ENCODE measurements around the gene P2RX1.
A peak's percentile ranks its signal among the peaks of the same experiment; 100 is the strongest.
"Not testable (repeated sequence)": the region's sequence is repeated elsewhere in the genome, so short reads cannot be mapped to it uniquely, and the experiment has no call there.

The P2RX1 gene

DNA sequence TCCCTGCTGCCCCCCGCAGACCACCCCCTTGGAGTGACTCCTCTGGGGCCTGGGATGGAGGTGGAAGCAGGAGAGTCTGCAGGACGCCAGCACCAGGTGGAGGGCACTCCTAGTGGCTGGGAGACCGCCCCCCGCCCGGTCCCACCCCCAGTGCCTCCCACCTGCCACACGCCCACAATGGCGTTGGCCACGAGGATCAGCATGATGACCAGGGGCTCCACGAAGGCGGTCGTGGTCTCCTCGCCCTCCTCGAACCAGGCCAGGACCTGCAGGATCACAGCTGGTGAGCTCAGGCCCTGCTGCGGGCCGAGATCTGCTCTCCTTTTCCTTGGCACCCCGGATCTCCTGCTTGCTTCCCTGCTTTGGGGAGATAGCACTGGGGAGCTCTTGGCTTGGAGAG, 35.2 kb upstream of the P2RX1 start:
- no peak for DNase-seq (ENCODE audit: low spot score)

DNA sequence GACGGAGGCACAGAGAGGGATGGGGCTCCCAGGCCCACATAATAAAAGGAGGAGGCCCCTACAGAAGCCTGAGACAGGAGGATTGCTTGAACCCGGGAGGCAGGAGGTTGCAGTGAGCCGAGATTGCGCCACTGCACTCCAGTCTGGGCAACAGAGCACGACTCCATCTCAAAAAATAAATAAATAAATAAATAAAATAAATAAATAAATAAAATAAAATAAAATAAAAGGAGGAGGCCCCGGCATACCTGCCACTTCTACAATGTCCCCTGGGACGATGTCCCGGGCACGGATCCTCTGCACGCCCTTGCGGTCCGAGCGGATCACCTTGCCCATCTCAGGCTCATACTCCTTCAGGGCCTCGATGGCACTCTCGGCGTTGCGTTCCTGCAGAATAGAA, 34.7 kb upstream of the P2RX1 start:
- no peak for DNase-seq (ENCODE audit: low spot score)

DNA sequence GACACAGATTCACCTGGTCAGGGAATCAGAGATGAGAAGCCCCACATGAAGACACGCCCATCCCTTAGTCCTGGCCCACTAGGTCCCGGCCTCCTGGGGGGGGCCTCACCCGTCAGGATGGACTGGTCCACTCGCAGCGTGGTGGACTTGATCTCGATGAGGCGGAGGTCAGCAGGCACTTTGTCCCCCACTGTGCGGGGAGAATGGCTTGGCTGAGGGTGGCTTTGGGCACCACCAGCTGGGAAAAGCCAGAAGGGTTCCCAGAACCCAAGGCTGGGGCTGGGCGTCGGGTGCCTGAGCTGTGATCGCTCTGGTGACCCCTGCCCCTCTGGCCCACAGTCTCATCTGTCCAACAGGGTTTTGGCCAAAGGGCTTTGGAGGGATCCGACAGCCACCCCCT, 34.3 kb upstream of the P2RX1 start:
- DNase-seq (ENCODE audit: low spot score): no peak

DNA sequence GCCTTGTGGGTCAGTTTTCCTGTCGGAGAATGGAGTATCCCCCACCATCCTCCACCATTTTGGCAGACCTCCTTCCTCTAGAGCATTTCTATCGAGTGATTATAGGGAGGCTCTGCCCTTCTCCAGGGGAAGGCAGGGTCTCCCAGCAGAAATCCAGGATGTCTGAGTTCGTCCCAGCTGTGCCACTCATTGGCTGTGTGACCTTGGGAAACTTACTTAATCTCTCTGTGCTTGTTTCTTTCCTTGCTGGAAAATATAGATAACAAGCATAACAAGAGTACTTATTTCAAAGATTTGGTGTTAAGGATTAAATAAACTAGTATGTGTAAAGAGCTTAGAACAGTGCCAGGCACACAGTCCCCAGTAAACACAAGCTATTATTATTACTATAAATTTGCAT, 33.2 kb upstream of the P2RX1 start:
- DNase-seq (ENCODE audit: low spot score): no peak

DNA sequence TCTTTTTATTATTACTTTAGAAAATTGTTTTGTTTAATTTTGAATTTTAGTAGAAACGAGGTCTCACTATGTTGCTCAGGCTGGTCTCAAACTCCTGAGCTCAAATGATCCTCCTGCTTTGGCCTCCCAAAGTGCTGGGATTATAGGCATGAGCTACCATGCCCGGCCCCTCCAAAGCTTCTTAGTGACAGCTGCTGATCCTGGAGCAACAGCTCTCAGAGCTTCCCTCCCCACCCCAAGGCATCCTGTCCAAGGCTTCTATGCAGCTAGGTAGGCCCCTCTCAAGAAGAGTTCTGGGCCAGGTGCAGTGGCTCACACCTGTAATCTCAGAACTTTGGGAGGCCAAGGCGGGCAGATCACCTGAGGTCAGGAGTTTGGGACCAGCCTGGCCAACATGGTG, 32.3 kb upstream of the P2RX1 start:
- not testable (repeated sequence) for DNase-seq (ENCODE audit: low spot score)

DNA sequence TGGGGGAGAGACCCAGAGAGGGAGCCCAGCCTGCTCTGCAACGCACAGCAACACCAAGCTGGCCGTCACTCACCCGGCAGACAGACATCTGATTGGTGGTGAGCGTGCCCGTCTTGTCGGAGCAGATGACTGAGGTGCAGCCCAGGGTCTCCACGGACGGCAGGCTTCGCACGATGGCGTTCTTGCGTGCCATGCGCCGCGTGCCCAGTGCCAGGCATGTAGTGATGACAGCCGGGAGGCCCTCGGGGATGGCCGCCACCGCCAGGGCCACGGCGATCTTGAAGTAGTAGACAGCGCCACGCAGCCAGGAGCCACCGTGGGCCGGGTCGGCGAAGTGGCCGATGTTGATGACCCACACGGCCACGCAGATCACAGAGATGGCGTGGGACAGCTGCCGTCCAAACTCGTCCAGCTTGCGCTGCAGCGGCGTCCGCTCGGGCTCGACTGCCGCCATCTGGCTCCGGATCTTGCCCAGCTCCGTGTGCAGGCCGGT, 31.1 kb upstream of the P2RX1 start:
- no peak for DNase-seq (ENCODE audit: low spot score)

DNA sequence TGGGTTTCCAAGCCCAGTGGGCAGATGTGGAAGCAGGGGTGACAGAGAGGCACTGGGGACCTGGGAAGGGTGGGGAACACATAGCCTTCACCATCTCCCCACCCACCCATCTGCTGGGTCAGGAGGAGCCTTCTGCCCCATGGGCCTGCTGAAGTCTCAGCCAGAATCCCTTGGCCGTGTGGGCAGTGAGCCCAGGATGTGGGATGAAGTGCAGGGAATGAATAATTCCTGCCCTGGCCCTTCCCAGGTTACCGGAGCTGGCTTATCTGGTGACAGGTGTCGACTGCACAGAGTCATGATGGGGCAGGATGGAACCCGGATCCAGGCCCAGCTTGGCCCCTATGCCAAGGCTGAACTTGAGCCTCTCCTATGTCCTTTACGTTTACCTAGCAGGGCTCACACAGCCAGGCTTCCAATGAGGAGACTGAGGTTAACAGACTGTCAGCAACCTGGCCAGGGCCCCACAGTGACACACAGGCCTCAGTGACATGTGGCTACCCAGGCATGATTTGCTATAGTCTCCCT, 30.5 kb upstream of the P2RX1 start:
- DNase-seq (ENCODE audit: low spot score): no peak

DNA sequence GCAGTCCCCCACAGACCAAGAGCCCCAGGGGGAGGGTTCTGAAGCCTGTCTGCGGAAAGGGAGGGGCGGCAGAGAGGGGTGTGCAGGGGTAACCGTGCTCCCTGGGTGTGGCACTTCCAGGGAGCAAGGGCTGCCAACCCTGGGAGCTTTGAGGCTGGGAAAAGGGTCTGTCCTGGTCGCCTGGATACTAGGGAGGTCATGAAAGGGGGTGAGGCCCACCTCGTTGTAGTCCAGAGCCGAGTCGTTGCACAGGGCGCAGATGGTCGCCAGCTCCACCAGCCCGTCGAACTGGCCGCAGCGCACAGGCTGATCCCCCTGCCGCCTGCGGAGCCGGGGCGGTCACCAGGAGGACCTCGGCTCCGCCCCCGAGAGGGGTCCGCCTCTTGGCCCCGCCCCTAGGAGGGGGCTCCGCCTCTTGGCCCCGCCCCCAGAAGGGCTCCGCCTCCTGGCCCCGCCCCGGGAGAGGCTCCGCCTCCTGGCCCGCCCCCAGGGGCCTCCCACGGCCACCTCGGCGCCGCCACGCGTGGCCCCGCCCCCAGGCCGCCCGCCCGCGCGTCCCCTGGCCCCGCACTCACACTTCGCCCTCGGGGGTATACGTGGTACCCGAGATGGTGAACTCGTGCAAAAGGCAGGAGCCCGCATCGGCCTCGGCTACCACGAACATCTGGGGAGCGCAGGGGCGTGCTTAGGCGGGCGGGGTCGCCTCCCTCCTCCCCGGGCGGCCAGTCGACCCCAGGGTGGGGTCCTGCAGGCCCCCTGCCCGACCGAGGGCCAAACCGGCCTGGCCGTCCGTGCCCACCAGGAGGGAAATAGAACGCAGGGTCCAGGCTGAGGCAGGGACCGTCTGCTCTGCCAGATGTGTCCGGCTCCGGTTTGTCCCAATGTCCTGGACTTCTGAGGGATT, 28.5 kb upstream of the P2RX1 start:
- DNase-seq (ENCODE audit: low spot score): peak; percentile 99

DNA sequence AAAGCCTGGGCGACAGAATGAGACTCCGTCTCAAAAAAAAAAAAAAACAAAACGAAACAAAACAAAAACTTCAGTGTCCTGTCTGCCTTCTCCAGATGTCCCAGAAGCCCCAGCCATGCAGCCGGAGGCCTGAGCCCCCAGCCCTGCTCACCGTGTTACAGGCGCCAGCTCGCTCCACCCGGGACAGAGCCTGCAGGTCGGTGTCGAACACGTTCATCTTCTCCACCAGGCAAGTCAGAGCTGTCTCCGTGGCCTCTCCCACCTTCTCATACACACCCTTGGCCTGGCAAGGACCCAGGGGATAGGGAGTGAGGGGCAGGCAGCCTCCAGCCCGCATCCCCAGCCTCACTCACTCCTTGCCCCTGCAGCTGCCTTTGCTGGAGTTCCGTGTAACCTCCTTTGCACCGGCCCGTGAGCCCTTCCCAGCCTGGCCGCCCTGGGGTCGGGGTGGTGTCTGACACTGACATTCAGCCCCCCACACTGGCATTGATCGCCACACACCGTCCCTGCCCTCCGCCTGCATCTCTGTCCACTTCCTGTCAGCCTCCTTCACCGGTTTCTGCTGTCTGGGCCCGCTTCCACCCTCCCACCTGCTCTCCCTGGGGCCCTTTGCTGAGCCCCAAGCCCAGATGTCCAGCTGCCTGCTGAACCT, 27.1 kb upstream of the P2RX1 start:
- no peak for DNase-seq (ENCODE audit: low spot score)

DNA sequence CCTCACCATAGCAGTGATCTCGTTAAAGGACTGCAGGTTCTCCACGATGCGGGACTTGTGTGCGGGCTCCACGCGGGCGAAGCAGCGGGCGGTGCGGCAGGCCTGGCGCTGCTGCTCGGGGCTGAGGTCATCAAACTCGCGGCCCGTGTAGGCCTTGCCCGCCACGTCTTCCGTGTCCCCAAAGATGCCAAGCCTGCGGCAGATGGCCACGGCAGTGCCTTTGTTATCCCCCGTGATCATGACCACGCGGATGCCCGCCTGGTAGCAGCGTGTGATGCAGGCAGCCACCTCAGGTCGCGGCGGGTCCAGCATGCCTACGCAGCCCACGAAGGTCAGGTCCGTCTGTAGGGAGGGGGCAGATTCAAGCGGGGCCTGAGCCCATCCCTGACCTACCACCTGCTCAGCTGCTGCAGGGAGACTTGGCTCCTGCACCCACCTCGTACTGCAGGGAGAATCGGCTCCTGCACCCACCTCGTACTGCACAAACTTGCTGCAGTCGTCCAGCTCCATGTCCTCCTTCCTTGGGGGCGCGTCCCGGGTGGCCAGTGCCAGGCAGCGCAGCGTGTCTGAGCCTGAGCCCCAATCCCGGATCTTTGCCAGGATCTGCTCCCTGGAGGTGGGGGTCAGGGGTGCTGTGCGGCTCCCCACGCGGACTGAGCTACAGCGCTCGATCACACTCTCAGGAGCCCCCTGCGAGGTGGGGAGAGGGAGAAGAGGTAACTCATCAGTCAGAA, 24.9 kb upstream of the P2RX1 start:
- no peak for DNase-seq (ENCODE audit: low spot score)

DNA sequence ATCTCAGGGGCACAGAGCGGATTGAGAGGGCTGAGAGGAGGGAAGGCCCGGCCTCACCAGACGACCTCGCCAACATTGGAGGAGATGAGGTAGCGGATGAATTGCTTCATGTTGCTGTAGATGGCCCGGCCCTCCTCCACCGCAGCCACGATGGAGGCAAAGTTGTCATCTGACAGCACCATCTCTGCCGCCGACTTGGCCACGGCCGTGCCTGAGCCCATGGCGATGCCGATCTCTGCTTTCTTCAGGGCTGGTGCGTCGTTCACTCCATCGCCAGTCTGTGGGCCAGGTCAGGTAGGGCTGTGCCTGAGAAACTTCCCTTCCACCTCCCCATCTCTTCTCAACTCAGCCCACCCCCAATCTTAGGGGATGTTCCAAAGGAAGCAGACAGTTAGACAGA, 21.1 kb upstream of the P2RX1 start:
- DNase-seq (ENCODE audit: low spot score): no peak

DNA sequence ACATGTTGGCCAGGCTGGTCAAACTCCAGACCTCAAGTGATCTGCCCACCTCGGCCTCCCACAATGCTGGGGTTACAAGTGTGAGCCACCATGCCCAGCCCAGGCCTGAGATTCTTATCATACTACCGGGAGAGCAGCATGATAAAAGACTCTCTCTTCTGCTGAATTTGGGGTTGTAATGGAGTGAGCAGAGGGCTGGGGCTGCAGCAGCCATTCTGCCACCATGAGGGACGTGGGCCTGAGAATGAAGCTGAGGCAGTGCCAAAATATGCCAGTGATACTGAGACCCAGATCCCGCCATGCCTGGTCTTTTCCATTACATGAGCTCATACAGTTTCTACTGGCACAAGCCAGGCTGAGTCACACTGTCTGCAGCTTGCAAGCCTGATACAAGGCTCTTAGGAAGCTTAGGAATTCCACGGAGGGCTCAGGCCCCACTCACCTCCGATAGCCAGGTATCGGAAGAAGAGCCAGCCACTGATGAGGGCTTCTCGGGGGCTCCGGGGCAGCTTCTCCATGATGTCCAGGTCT, 19.6 kb upstream of the P2RX1 start:
- DNase-seq (ENCODE audit: low spot score): no peak

DNA sequence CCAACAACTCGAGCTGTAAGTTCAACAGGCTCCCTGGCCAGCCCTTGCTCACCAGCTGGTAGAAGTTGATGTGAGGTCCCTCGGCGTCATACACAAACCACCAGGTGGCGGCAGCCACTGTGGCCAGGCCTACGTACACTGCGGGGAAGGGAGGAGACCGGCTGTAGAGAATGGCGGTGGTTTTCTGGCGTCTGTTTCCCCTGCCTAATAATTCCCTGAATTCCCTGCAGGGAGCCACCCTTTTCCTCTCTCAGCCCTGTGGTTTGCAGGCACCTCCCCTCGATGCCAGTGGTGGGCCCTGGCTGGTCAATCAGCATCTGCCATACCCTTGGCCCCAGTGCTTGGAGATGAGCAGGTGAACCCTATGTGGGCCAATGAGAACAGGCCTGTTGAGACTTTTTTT, 18.9 kb upstream of the P2RX1 start:
- DNase-seq (ENCODE audit: low spot score): peak; percentile 86

DNA sequence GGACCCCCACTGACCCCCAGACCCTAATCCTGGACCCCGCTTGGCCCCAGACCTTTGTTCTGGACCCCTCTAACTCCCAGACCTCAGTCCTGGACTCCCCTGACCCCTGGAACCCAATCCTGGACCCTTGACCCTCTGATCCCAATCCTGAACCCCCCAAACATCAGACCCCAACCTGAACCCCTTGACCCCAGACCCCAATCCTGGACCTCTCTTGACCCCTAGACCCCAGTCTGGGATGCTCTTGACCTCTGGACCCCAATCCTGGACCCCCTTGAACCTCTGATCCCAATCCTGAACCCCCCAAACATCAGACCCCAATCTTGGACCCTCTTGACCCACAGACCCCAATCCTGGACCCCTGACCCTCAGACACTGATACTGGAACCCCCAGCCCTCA, 13.5 kb upstream of the P2RX1 start:
- no peak for DNase-seq (ENCODE audit: low spot score)

DNA sequence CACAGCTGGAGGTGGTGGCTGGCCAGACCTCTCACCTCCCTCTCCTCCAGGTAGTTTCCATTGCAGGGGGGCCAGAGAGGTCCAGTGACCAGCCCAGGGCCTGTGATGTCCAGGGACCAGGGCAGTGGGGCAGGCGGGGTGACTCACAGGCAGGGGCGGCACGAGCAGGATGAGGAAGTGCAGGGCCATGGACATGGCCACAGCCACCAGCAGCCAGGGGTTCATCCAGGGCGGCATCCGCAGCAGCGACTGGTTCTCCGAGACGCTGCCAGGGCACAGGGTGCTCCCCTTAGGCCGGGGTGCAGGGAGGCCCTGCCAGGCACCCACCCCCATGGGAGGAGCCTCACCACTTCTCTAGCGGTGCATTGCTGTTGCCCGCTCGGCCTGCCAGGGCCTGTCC, 12.9 kb upstream of the P2RX1 start:
- peak; percentile 5 for DNase-seq (ENCODE audit: low spot score)

DNA sequence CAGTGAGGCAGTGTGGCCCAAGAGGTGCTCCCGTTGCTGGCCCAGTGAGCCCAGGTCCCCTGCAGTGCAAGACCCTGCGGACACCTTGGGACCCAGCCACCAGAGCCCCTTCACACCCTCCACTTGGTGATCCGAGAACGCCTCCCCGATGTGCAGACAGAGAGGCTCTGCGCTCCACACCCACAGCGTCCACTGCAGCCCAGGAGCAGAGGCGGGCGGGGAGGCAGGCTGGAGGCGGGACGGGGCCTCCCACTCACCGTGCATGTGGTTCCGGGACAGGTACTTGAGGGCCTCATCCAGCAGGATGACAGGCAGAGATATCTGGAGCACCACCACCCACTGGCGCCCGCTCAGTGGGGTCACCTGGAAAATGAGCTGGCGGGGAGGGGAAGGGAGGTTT, 12.1 kb upstream of the P2RX1 start:
- DNase-seq (ENCODE audit: low spot score): peak; percentile 11

DNA sequence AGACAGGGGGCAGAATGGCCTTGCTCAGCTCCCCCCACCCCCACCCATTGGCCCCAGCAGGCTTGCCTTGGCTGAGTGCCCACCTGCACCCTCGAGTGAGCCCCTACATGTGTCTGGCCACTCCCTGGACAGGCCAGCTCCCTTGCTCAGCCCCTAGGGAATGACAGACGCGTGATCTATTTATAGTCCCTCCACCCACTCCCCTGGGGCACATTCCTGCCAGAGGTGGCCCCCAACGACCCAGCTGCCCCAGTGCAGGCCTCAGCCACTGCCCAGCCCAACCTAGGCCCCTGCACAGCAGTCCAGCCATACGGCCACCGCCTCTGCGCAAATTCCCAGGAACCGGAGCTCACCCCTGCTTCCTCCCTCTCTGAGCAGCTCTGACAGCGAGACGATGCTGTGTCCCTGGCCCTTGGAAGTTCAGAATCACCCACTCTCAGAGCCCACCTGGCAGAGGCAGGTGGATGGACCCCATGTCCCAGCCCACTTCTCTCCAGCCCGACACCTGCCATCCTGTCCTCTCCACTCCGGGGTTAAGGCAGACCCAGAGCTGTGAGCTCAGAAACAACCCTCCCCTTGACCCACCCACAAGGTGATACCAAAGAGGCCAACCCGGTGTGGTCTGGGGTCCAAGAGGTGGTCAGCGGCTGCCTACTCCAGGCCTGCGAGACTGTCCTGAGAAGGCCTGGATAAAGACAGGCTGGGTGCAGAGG, 11.5 kb upstream of the P2RX1 start:
- DNase-seq (ENCODE audit: low spot score): no peak

DNA sequence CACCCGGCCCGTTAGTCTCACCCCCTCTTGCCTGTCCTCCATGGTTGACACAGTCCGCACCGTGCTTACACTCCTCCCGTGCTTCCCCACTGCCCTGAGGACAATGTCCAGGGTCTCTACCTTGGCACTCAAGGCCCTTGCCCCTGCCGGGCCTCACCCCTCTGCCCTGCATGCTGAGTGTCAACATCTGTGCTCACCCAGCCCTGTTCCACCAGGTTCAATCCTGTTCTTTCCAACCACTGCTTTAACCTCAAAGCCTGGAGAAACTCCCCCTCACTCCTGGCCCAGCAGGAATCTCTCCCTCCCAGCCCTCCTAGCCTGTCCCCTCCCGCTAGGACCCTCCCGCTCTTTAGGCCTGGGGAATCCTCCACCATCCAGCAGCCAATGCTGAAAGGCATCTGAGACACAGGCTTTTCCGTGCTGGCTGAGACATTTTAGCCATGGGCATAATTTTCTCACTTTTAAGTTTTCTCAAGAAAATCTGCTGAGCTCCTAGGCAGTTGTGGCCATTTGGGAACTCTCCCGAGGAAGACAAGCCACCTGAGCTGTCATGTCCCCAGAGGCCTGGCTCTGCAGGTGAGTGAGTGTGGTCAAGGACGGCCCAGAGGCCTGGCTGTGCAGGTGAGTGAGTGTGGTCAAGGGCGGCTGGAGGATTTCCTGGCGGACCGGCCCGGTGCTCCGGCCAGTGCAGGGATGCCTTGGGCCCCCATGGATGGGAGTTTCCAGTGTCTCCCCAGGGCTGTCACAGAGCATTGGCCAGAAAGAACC, 10.8 kb upstream of the P2RX1 start:
- peak; percentile 4 for DNase-seq (ENCODE audit: low spot score)

DNA sequence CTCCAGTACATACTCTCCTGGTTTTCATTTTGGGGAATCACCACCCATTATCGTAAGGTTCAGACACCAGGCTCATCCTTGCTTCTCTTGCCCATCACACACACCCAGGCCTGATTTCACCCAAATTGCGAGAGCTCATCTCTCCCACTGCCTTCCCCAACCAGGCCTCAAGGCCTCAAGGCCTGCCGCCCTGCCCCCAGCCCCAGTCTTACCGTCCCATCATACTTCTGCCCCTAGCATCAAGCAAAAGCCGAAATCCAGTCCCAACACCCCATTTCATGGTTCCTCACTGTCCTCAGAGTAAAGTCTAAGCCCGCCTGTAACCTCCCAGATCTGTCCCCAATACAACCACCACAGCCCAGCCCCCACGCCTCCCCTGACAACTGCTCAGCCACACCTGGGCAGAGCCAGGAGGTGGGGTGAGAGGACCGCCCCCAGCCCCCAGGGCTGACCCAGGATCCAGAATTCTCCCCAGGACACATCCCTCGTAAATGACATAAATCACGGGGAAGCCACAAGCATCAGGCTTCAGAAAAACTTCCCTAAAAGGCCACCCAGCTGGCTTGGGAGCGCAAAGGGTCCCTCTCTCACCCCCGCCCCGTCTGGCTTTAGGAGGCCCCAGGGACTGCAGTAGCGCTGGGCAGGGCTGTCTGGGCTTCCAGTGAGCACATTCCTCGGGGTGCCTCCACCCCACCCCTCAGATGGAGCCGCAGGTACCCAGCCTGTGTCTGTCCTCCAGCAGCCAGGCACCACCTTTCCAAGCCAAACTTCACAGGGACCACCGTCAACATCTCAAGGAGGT, 9.6 kb upstream of the P2RX1 start:
- no peak for DNase-seq (ENCODE audit: low spot score)
